Body of pancreas (tissue), 4 donors: Measurements from ENCODE around the gene ECEL1.

Experiments used
- POLR2A ChIP-seq, 3 donors: fragments of 450-650 bp; IDR thresholded peaks; one replicate each; pipeline ENCODE4 v1.6.1; 2016; ENCODE audit warnings: antibody characterized with exemption in 3 of 3, mild to moderate bottlenecking in 2 of 3
- TF ChIP-seq, protein P1 (sequence below), 7 experiments: fragments of 450-650 bp in 4 of 7; fragments of 200-600 bp in 3 of 7; sonication (generic) in 3 of 7; IDR thresholded peaks; one replicate each; pipeline ENCODE4 v1.5.1; 2016 to 2019; ENCODE audit warnings: antibody characterized with exemption in 7 of 7

DNA sequence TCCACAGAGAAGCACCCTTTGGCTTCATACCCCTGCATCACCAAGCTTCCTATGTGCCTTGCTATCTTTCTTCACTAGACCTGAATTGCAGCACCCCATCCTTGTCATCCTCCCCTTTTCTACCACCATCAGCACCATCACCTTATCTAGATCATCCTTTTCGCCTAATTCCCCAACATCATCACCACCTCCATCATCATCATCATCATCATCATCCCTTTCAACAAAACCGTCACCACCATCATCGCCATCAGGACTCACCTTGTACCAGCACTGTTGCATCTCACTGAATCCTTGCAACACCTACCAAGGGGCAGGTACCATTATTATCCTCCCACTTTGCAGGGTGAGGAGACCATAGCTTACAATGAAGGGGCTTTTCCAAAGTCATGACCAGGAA, 10.8 kb upstream of the ECEL1 start:
- TF ChIP-seq, protein P1, sequence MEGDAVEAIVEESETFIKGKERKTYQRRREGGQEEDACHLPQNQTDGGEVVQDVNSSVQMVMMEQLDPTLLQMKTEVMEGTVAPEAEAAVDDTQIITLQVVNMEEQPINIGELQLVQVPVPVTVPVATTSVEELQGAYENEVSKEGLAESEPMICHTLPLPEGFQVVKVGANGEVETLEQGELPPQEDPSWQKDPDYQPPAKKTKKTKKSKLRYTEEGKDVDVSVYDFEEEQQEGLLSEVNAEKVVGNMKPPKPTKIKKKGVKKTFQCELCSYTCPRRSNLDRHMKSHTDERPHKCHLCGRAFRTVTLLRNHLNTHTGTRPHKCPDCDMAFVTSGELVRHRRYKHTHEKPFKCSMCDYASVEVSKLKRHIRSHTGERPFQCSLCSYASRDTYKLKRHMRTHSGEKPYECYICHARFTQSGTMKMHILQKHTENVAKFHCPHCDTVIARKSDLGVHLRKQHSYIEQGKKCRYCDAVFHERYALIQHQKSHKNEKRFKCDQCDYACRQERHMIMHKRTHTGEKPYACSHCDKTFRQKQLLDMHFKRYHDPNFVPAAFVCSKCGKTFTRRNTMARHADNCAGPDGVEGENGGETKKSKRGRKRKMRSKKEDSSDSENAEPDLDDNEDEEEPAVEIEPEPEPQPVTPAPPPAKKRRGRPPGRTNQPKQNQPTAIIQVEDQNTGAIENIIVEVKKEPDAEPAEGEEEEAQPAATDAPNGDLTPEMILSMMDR (IDR thresholded peaks at IDR 0.05) = no peak
- TF ChIP-seq POLR2A (IDR thresholded peaks at IDR 0.05) = no peak
